HepG2 (cell line): ENCODE data around the gene CDC42EP3. TPM values are rescaled to one million over a fixed set of nuclear protein-coding genes. Genes with fewer than 3 reads are reported as not detected.

Experiments used
- ATAC-seq: fragments of 200-7000 bp; cut with Tn5 transposase; 3 replicates; pipeline ENCODE4 v1.9.1; 2020; ENCODE audit warnings: mild to moderate bottlenecking, moderate library complexity
- BruUV-seq: library from RNA; stranded (reverse); fragments of 400-500 nt; replicated peaks from 2 replicates; lab custom pipeline; 2021; lab: Mats Ljungman, UMichigan
- CTCF ChIA-PET: fragments of 300-600 bp; formaldehyde crosslinking; extraction: SDS; loops from one replicate; lab custom pipeline; 2021; ENCODE audit warnings: low total read pairs, inconsistent platforms, low intra/inter-chr PET ratio; lab: Yijun Ruan, JAX
- POLR2A ChIA-PET: fragments of 350-600 bp; sonication (Branson Sonifier 250); formaldehyde crosslinking; loops from one replicate; lab custom pipeline; 2020; ENCODE audit warnings: antibody characterized with exemption, inconsistent platforms; lab: Yijun Ruan, JAX
- DNase-seq: peaks from one replicate; pipeline ENCODE4 v3.0.0-alpha.2; 2015; ENCODE audit warnings: low spot score
- FAIRE-seq: peaks from 3 replicates; lab custom pipeline; 2011; peaks lifted over from hg19 to GRCh38; lab: Jason Lieb, UNC
- H2AFZ ChIP-seq: one replicate; pipeline ENCODE4 v1.6.1; 2011; ENCODE audit warnings: low read length, inconsistent platforms
- H3K27ac ChIP-seq: fragments of 300-600 bp; 3 replicates; pipeline ENCODE4 v1.8.0; 2011; ENCODE audit warnings: mixed run types, mild to moderate bottlenecking, mixed read lengths, low read length, inconsistent platforms; ENCODE audit not compliant: insufficient read depth; ENCODE audit errors: extremely low read length
- H3K27me3 ChIP-seq, 2 experiments: fragments of 200-600 bp in 1 of 2; 2 replicates in 1 of 2; 3 replicates in 1 of 2; pipeline versions ENCODE4 v1.6.0 to v1.8.0; 2011; ENCODE audit warnings: low read length in 2 of 2, mild to moderate bottlenecking in 2 of 2, moderate library complexity in 2 of 2, inconsistent platforms in 1 of 2; ENCODE audit not compliant: insufficient read depth in 2 of 2, control insufficient read depth in 1 of 2
- H3K36me3 ChIP-seq, 2 experiments: fragments of 200-600 bp in 1 of 2; replicated peaks in 1 of 2; 2 replicates in 1 of 2; 3 replicates in 1 of 2; pipeline versions ENCODE4 v1.5.1 to v1.8.0; 2011; ENCODE audit warnings: low read length in 2 of 2, inconsistent platforms in 1 of 2; ENCODE audit not compliant: insufficient read depth in 2 of 2, control insufficient read depth in 1 of 2
- H3K4me1 ChIP-seq: 2 replicates; pipeline ENCODE4 v1.5.1; 2012; ENCODE audit warnings: low read length, inconsistent platforms; ENCODE audit not compliant: insufficient read depth
- H3K4me2 ChIP-seq: 2 replicates; pipeline ENCODE4 v1.6.0; 2011; ENCODE audit warnings: low read depth, low read length, inconsistent platforms
- H3K4me3 ChIP-seq, 3 experiments: fragments of 200-600 bp in 1 of 3; sonication (generic), shearing (Covaris generic) in 1 of 3; replicated peaks in 1 of 3; 2 replicates each; pipeline ENCODE4 v1.5.1; 2011 to 2016; ENCODE audit warnings: low read length in 3 of 3, inconsistent platforms in 2 of 3, low read depth in 2 of 3, mild to moderate bottlenecking in 2 of 3, control low read depth in 1 of 3, mixed read lengths in 1 of 3; ENCODE audit not compliant: insufficient read depth in 1 of 3
- H3K79me2 ChIP-seq: one replicate; pipeline ENCODE4 v1.6.1; 2011; ENCODE audit warnings: low read length, inconsistent platforms; ENCODE audit not compliant: insufficient read depth
- H3K9ac ChIP-seq: 2 replicates; pipeline ENCODE4 v1.6.0; 2011; ENCODE audit warnings: mild to moderate bottlenecking, low read depth, low read length, inconsistent platforms; ENCODE audit not compliant: insufficient read depth
- H3K9me3 ChIP-seq: 2 replicates; pipeline ENCODE4 v1.5.1; 2012; ENCODE audit warnings: mild to moderate bottlenecking, low read length
- H4K20me1 ChIP-seq: 2 replicates; pipeline ENCODE4 v1.6.0; 2011; ENCODE audit warnings: inconsistent platforms, mild to moderate bottlenecking, low read length, moderate library complexity; ENCODE audit not compliant: insufficient read depth
- CENPBD1 ChIP-seq: sonication (generic); formaldehyde crosslinking; IDR thresholded peaks from 2 replicates; pipeline ENCODE4 v1.8.0; 2022; ENCODE audit warnings: missing genetic modification reagents, low read depth, mild to moderate bottlenecking, borderline replicate concordance
- DDIT3 ChIP-seq: sonication (generic); formaldehyde crosslinking; IDR thresholded peaks from 2 replicates; pipeline ENCODE4 v1.4.0; 2020; ENCODE audit warnings: mild to moderate bottlenecking, missing genetic modification reagents
- DRAP1 ChIP-seq: IDR thresholded peaks from 2 replicates; pipeline ENCODE4 v1.6.1; 2016; ENCODE audit warnings: missing genetic modification reagents, missing compliant biosample characterization
- GABPB1 ChIP-seq: IDR thresholded peaks from 2 replicates; pipeline ENCODE4 v1.6.1; 2016; ENCODE audit warnings: mild to moderate bottlenecking, missing genetic modification reagents, moderate library complexity, missing compliant biosample characterization
- HDAC1 ChIP-seq: sonication (generic); formaldehyde crosslinking; IDR thresholded peaks from 2 replicates; pipeline ENCODE4 v1.5.1; 2020; ENCODE audit warnings: mild to moderate bottlenecking, missing genetic modification reagents
- MLXIP ChIP-seq: sonication (generic); formaldehyde crosslinking; IDR thresholded peaks from 2 replicates; pipeline ENCODE4 v1.9.0; 2021; ENCODE audit warnings: missing genetic modification reagents, borderline replicate concordance
- THYN1 ChIP-seq: sonication (generic); formaldehyde crosslinking; IDR thresholded peaks from 2 replicates; pipeline ENCODE4 v1.8.1; 2023; ENCODE audit warnings: low read depth, mild to moderate bottlenecking, moderate library complexity, missing genetic modification reagents, borderline replicate concordance
- ZNF30 ChIP-seq: sonication (generic); formaldehyde crosslinking; IDR thresholded peaks from 2 replicates; pipeline ENCODE4 v1.5.0; 2020; ENCODE audit warnings: mild to moderate bottlenecking, missing genetic modification reagents
- ZNF468 ChIP-seq: sonication (generic); formaldehyde crosslinking; IDR thresholded peaks from 2 replicates; pipeline ENCODE4 v1.8.0; 2022; ENCODE audit warnings: mild to moderate bottlenecking, moderate library complexity, missing genetic modification reagents
- ZNF652 ChIP-seq: IDR thresholded peaks from 2 replicates; pipeline ENCODE4 v1.6.1; 2016; ENCODE audit warnings: low read depth, borderline replicate concordance
- ZNF674 ChIP-seq: sonication (generic); formaldehyde crosslinking; IDR thresholded peaks from 2 replicates; pipeline ENCODE4 v1.5.0; 2020; ENCODE audit warnings: low read depth, mild to moderate bottlenecking, missing genetic modification reagents
- ZNF766 ChIP-seq: sonication (generic); formaldehyde crosslinking; IDR thresholded peaks from 2 replicates; pipeline ENCODE4 v1.5.0; 2020; ENCODE audit warnings: missing genetic modification reagents, borderline replicate concordance
- ZNF891 ChIP-seq: sonication (generic); formaldehyde crosslinking; IDR thresholded peaks from 2 replicates; pipeline ENCODE4 v1.5.0; 2020; ENCODE audit warnings: mild to moderate bottlenecking, missing genetic modification reagents
- WGBS: methylation state at CpG from one replicate; pipeline ENCODE4 v1.1.6; 2017; ENCODE audit warnings: low lambda C conversion rate; 5-methylcytosine and 5-hydroxymethylcytosine counted together
- in situ Hi-C: cut with HindIII; loops from 2 replicates; pipeline ENCODE4 v1.10.0; 2017; ENCODE audit warnings: low pct_unique_long_range_greater_than_20kb; ENCODE audit not compliant: extremely low pct_ligation_motif_present
- intact Hi-C: fragments of 100-400 bp; cut with micrococcal nuclease; formaldehyde crosslinking; loops from one replicate; pipeline ENCODE4 v1.10.0; 2022; ENCODE audit not compliant: unreplicated experiment
- polyA plus RNA-seq, 8 experiments: library from polyadenylated mRNA; depleted of rRNA in 3 of 8; stranded (reverse) in 7 of 8; unstranded in 1 of 8; fragments of >200 nt; fragmentation: Illumina TruSeq in 4 of 8; extraction: Trizol in 4 of 8; gene quantifications; 2 replicates each; pipeline versions ENCODE4 v1.2.1 to v1.2.3, GENCODE V29; 2011 to 2016; ENCODE audit warnings: low read depth in 4 of 8, missing spikeins in 1 of 8, mixed read lengths in 1 of 8; ENCODE audit not compliant: insufficient read depth in 1 of 8
- total RNA-seq, 5 experiments: library from RNA; depleted of rRNA; stranded (reverse); fragments of >200 nt; fragmentation: Illumina TruSeq; extraction: Trizol; gene quantifications; 2 replicates each; pipeline ENCODE4 v1.2.3, GENCODE V29; 2016; ENCODE audit warnings: low read depth in 1 of 5

CDC42EP3 gene
- total and polyA plus RNA-seq, 2 of the 13 experiments (the other 11 are each of a cell fraction or from before 2014, with no cell fraction given), result 0.01 TPM; not detected in 1

- no peak for TF ChIP-seq CENPBD1 (CRISPR knock-in tag)
These were observed 27.6 kb upstream of the CDC42EP3 start (continued) for GRCh38 chr2:37698931-37699481.

GRCh38 chr2:37695336-37695735 is 23.9 kb upstream of the CDC42EP3 start:
- no peaks in the 10 kb centered on the region for H4K20me1 ChIP-seq
- ChIA-PET POLR2A (no interaction called here), CTCF (no interaction called here)
- no peaks in the 10 kb centered on the region for H3K9me3 ChIP-seq
- no peak for FAIRE-seq
- H3K4me1 ChIP-seq, result no peaks in the 10 kb centered on the region
- H3K9ac ChIP-seq, result no peak overlapping the region
- BruUV-seq, result no TSS peak
- no peaks in the 10 kb centered on the region for H3K27me3 ChIP-seq
- intact Hi-C loops, result no loop called here
- DNase-seq, result no peak
- no peaks in the 10 kb centered on the region for H3K79me2 ChIP-seq
- H3K4me3 ChIP-seq, result no peak overlapping the region
- no peak overlapping the region for H2AFZ ChIP-seq
- no peaks in the 10 kb centered on the region for H3K36me3 ChIP-seq
- no peak for ATAC-seq
- no peak overlapping the region for H3K4me2 ChIP-seq
- TF ChIP-seq ZNF891 (CRISPR knock-in tag), result no peak
- TF ChIP-seq, all 625 proteins: peak for 0
- in situ Hi-C loops, result no loop called here
- H3K27ac ChIP-seq, result no peak overlapping the region
- WGBS, result 11% methylated on average over 4 of the region's 4 CpGs

GRCh38 chr2:37692711-37693110 is 21.3 kb upstream of the CDC42EP3 start:
- POLR2A ChIA-PET, result no interaction called here
- H3K4me2 ChIP-seq, result no peak overlapping the region
- ATAC-seq, result no peak
- no peaks in the 10 kb centered on the region for H4K20me1 ChIP-seq
- H3K36me3 ChIP-seq, result no peaks in the 10 kb centered on the region
- CTCF ChIA-PET, result no interaction called here
- no peaks in the 10 kb centered on the region for H3K27me3 ChIP-seq
- DNase-seq, result no peak
- no peak overlapping the region for H2AFZ ChIP-seq
- no TSS peak for BruUV-seq
- H3K27ac ChIP-seq, result no peak overlapping the region
- no peak for FAIRE-seq
- in situ Hi-C loops, result no loop called here
- H3K4me3 ChIP-seq, result no peak overlapping the region
- no peaks in the 10 kb centered on the region for H3K79me2 ChIP-seq
- intact Hi-C loops, result no loop called here
- H3K4me1 ChIP-seq, result no peaks in the 10 kb centered on the region
- H3K9ac ChIP-seq, result no peak overlapping the region
- H3K9me3 ChIP-seq, result no peaks in the 10 kb centered on the region
- no peak for TF ChIP-seq MLXIP
- TF ChIP-seq ZNF766 (CRISPR knock-in tag), result no peak
- TF ChIP-seq HDAC1 (CRISPR knock-in tag), result no peak
- no peak for TF ChIP-seq THYN1 (CRISPR knock-in tag)
- TF ChIP-seq ZNF30 (CRISPR knock-in tag), result no peak
- no peak for TF ChIP-seq ZNF652
- TF ChIP-seq ZNF674 (CRISPR knock-in tag), result no peak
- TF ChIP-seq ZNF468 (CRISPR knock-in tag), result no peak
- no peak for TF ChIP-seq DDIT3
- no peak for TF ChIP-seq GABPB1 (CRISPR knock-in tag)
- TF ChIP-seq DRAP1, result no peak
